ENCODE data around the gene OR7G2.
"Not testable (repeated sequence)": the region's sequence is repeated elsewhere in the genome, so short reads cannot be mapped to it uniquely, and the experiment has no call there.

GRCh38 chr19:9053674-9054073 lies 53.6 kb downstream of the OR7G2 start:
- TF ChIP-seq PATZ1 (CRISPR knock-in tag; IDR thresholded peaks at IDR 0.05; ENCODE audit: borderline replicate concordance); ZFP3 (CRISPR knock-in tag; IDR thresholded peaks at IDR 0.05); ZFP30 (CRISPR knock-in tag; IDR thresholded peaks at IDR 0.05); TCF4 (CRISPR knock-in tag; IDR thresholded peaks at IDR 0.05; ENCODE audit: borderline replicate concordance): not testable (repeated sequence)
